Measurements from ENCODE around the gene PPP1R2.

GRCh38 chr3:195532834-195533233 is 10.3 kb downstream of the PPP1R2 start:
- no peak for TF ChIP-seq CTCF (IDR thresholded peaks at IDR 0.05; ENCODE audit: low read depth, low read length, poor library complexity, severe bottlenecking)
- no peak for TF ChIP-seq EZH2phosphoT487 (IDR thresholded peaks at IDR 0.05; ENCODE audit: borderline replicate concordance, low read length)
